Activated naive CD4-positive, alpha-beta T cell treated with anti-CD3 and anti-CD28 coated beads for 36 hours (primary cell): Measurements from ENCODE around the gene SYDE2. TPM values are rescaled to one million over a fixed set of nuclear protein-coding genes. Genes with fewer than 3 reads are reported as not detected.
"Not testable (repeated sequence)": the region's sequence is repeated elsewhere in the genome, so short reads cannot be mapped to it uniquely, and the experiment has no call there.

Experiments used
- CTCF ChIA-PET: fragments of 350-600 bp; sonication (Branson Sonifier 250); formaldehyde crosslinking; loops from one replicate; lab custom pipeline; 2021; ENCODE audit warnings: antibody characterized with exemption; lab: Charles Lee
- DNase-seq: peaks from one replicate; pipeline ENCODE4 v3.0.0-alpha.2; 2020
- H3K27ac Mint-ChIP-seq: one replicate; pipeline ENCODE4 v1.8.0; 2021; ENCODE audit warnings: mild to moderate bottlenecking, mixed read lengths
- H3K27me3 Mint-ChIP-seq: one replicate; pipeline ENCODE4 v1.8.0; 2021; ENCODE audit warnings: low read depth, mixed read lengths
- H3K36me3 Mint-ChIP-seq: one replicate; pipeline ENCODE4 v1.8.0; 2021; ENCODE audit warnings: low read depth, mixed read lengths
- H3K4me1 Mint-ChIP-seq: one replicate; pipeline ENCODE4 v1.8.0; 2021; ENCODE audit warnings: low read depth, mixed read lengths
- H3K4me3 Mint-ChIP-seq: one replicate; pipeline ENCODE4 v1.8.0; 2021; ENCODE audit warnings: mild to moderate bottlenecking, moderate library complexity, mixed read lengths
- H3K9me3 Mint-ChIP-seq: one replicate; pipeline ENCODE4 v1.8.0; 2021; ENCODE audit warnings: mixed read lengths
- intact Hi-C: fragments of 100-400 bp; cut with micrococcal nuclease; formaldehyde crosslinking; loops from one replicate; pipeline ENCODE4 v1.15.1; 2023
- total RNA-seq, 2 experiments: library from RNA; stranded (reverse); gene quantifications; one replicate each; pipeline ENCODE4 v1.2.3, GENCODE V29; 2021

Gene SYDE2
- total RNA-seq, 2 experiments from 2014 or later: 4.4 to 5.1 TPM

DNA sequence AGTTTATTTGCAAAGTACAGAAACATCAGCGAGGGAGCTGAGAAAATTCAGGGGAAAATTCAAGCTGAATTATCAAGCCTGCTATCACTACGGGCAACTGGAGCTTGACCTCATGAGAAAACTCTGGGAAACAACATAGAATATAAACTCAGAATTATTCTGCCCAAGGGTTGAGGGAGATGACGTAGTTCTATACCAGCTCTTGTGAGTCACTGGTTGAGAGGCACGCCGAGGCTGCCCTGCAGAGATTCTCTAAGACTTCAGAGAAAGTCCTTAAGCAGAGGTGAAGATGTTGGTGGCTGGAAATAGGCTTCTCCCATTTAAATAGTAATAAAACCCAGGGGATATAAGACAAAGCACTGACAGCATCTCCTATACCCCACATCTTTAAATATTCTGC lies 12.3 kb downstream of the SYDE2 start:
- CTCF ChIA-PET: no interaction called here
- H3K36me3 Mint-ChIP-seq: peaks cover 18% of the 10 kb centered on the region
- no peak for DNase-seq
- H3K27ac Mint-ChIP-seq: no peak overlapping the region
- no peak overlapping the region for H3K4me3 Mint-ChIP-seq
- H3K4me1 Mint-ChIP-seq: peaks cover 2% of the 10 kb centered on the region
- H3K27me3 Mint-ChIP-seq: no peaks in the 10 kb centered on the region
- intact Hi-C loops: no loop called here
- no peaks in the 10 kb centered on the region for H3K9me3 Mint-ChIP-seq

- CTCF ChIA-PET, H3K27ac Mint-ChIP-seq, intact Hi-C loops, H3K27me3 Mint-ChIP-seq, DNase-seq, H3K4me3 Mint-ChIP-seq, H3K9me3 Mint-ChIP-seq, H3K4me1 Mint-ChIP-seq: not testable (repeated sequence)
- peaks cover 26% of the 10 kb centered on the region for H3K36me3 Mint-ChIP-seq
These were observed 13.8 kb downstream of the SYDE2 start for GRCh38 chr1:85187021-85187420.

DNA sequence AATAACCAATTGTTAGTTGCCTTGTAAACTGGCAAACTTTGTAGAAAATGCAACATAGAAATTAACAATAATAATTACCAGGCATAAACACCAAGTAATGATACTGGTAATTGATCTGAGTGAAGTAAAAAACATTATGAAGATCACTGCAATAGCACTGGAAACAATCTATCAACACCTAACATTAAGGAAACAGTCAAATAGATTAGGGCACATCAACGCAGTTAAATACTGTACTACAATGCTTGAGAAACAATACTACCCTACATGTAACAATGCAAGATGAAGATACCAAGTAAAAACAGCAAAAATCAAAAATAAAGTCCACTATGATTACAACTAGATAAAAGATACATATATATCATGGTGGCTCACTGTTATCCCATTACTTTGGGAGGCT lies 16.6 kb downstream of the SYDE2 start:
- Mint-ChIP-seq H3K27me3 (no peaks in the 10 kb centered on the region), H3K4me1 (peaks cover 11% of the 10 kb centered on the region), H3K9me3 (no peaks in the 10 kb centered on the region), H3K4me3 (no peak overlapping the region), H3K27ac (no peak overlapping the region), H3K36me3 (peaks cover 18% of the 10 kb centered on the region)
- intact Hi-C loops: no loop called here
- no peak for DNase-seq
- CTCF ChIA-PET: no interaction called here

DNA sequence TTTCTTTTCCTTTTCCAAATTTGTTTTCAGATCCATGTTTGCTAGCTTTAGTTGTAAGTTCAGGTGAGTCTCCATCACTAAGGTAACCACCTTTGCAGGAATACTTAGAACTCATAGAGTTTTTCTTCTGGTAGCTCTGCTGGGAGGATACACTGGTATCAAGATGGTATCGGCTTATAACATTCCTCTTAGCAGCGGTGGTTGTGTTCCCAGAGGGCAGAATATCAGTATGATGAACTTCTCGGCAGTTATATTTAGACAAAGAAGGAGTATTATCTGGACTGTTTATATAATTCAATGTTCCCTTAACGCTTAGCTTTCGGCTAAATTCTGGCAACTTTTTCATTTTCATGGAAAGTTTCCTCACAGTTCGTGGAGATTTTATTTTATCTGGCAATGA lies 18.1 kb downstream of the SYDE2 start:
- no peak for DNase-seq
- peaks cover 9% of the 10 kb centered on the region for H3K36me3 Mint-ChIP-seq
- H3K27me3 Mint-ChIP-seq: no peaks in the 10 kb centered on the region
- H3K4me1 Mint-ChIP-seq: peaks cover 15% of the 10 kb centered on the region
- no peaks in the 10 kb centered on the region for H3K9me3 Mint-ChIP-seq
- no peak overlapping the region for H3K27ac Mint-ChIP-seq
- CTCF ChIA-PET: interaction anchor here (1.3 kb wide), 1 partner anchor 72 kb away, joined by 4 read pairs; no protein-coding TSS in a partner anchor
- no peak overlapping the region for H3K4me3 Mint-ChIP-seq
- intact Hi-C loops: no loop called here

- CTCF ChIA-PET: interaction anchor here (1.0 to 1.2 kb wide), 3 partner anchors 73 to 236 kb away, joined by 3 to 4 read pairs (median 4); partner anchors contain the start of gene C1orf52
- no peak for DNase-seq
- Mint-ChIP-seq H3K4me3 (no peak overlapping the region), H3K36me3 (peaks cover 20% of the 10 kb centered on the region), H3K27ac (no peak overlapping the region), H3K4me1 (peaks cover 15% of the 10 kb centered on the region), H3K9me3 (no peaks in the 10 kb centered on the region), H3K27me3 (no peaks in the 10 kb centered on the region)
- intact Hi-C loops: no loop called here
These were observed 19.9 kb downstream of the SYDE2 start for GRCh38 chr1:85180869-85181268.

GRCh38 chr1:85179522-85179921 lies 21.3 kb downstream of the SYDE2 start:
- DNase-seq: no peak
- Mint-ChIP-seq H3K27me3 (no peaks in the 10 kb centered on the region), H3K36me3 (peaks cover 20% of the 10 kb centered on the region), H3K9me3 (no peaks in the 10 kb centered on the region), H3K27ac (no peak overlapping the region), H3K4me1 (peaks cover 15% of the 10 kb centered on the region), H3K4me3 (no peak overlapping the region)
- intact Hi-C loops: no loop called here
- CTCF ChIA-PET: no interaction called here

GRCh38 chr1:85178396-85178795 lies 22.4 kb downstream of the SYDE2 start:
- intact Hi-C loops: no loop called here
- H3K36me3 Mint-ChIP-seq: peaks cover 20% of the 10 kb centered on the region
- H3K27me3 Mint-ChIP-seq: no peaks in the 10 kb centered on the region
- no peak overlapping the region for H3K27ac Mint-ChIP-seq
- no peak for DNase-seq
- no peak overlapping the region for H3K4me3 Mint-ChIP-seq
- no peaks in the 10 kb centered on the region for H3K9me3 Mint-ChIP-seq
- peaks cover 15% of the 10 kb centered on the region for H3K4me1 Mint-ChIP-seq
- CTCF ChIA-PET: interaction anchor here (0.9 kb wide), 1 partner anchor 234 kb away, joined by 3 read pairs; no protein-coding TSS in a partner anchor

- no peak overlapping the region for H3K4me3 Mint-ChIP-seq
- peaks cover 11% of the 10 kb centered on the region for H3K36me3 Mint-ChIP-seq
- DNase-seq: no peak
- intact Hi-C loops: no loop called here
- CTCF ChIA-PET: no interaction called here
- no peak overlapping the region for H3K27ac Mint-ChIP-seq
- no peaks in the 10 kb centered on the region for H3K27me3 Mint-ChIP-seq
- no peaks in the 10 kb centered on the region for H3K9me3 Mint-ChIP-seq
- H3K4me1 Mint-ChIP-seq: peaks cover 21% of the 10 kb centered on the region
These were observed 26.3 kb downstream of the SYDE2 start for GRCh38 chr1:85174503-85174902.

GRCh38 chr1:85172684-85173337 lies 28.0 kb downstream of the SYDE2 start:
- H3K9me3 Mint-ChIP-seq: no peaks in the 10 kb centered on the region
- CTCF ChIA-PET: interaction anchor here (1.6 kb wide), 1 partner anchor 228 kb away, joined by 3 read pairs; no protein-coding TSS in a partner anchor
- DNase-seq: no peak
- intact Hi-C loops: no loop called here
- H3K27ac Mint-ChIP-seq: no peak overlapping the region
- no peaks in the 10 kb centered on the region for H3K27me3 Mint-ChIP-seq
- peaks cover 13% of the 10 kb centered on the region for H3K36me3 Mint-ChIP-seq
- no peak overlapping the region for H3K4me3 Mint-ChIP-seq
- H3K4me1 Mint-ChIP-seq: peaks cover 14% of the 10 kb centered on the region

DNA sequence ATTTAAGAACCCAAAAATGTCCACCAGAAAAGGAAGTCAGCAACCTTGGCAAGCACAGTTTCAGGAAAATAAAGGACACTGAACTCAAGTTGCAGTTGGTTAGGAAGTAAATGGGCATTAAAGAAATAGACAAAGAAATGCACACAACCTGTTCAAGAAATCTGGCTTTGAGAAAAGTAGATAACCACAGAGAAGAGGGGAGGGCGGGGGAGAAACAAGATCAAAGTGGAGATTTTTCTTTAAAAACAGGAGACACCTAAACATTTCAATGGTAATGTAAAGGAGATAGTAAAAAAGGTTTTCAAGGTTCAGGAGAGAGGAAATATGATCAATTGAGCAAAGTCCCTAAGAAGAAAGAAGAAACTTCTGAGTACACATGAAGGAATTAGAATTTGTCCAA lies 29.1 kb downstream of the SYDE2 start:
- no peak overlapping the region for H3K4me3 Mint-ChIP-seq
- intact Hi-C loops: no loop called here
- no peak overlapping the region for H3K27ac Mint-ChIP-seq
- CTCF ChIA-PET: no interaction called here
- no peak for DNase-seq
- H3K27me3 Mint-ChIP-seq: no peaks in the 10 kb centered on the region
- H3K36me3 Mint-ChIP-seq: peaks cover 4% of the 10 kb centered on the region
- H3K9me3 Mint-ChIP-seq: no peaks in the 10 kb centered on the region
- H3K4me1 Mint-ChIP-seq: peaks cover 14% of the 10 kb centered on the region

- intact Hi-C loops: no loop called here
- DNase-seq: no peak
- Mint-ChIP-seq H3K9me3 (no peaks in the 10 kb centered on the region), H3K27ac (no peak overlapping the region), H3K36me3 (peaks cover 7% of the 10 kb centered on the region), H3K27me3 (no peaks in the 10 kb centered on the region), H3K4me3 (no peak overlapping the region), H3K4me1 (peaks cover 14% of the 10 kb centered on the region)
- CTCF ChIA-PET: interaction anchor here (1.7 kb wide), 1 partner anchor 224 kb away, joined by 4 read pairs; no protein-coding TSS in a partner anchor
These were observed 31.9 kb downstream of the SYDE2 start for GRCh38 chr1:85168884-85169283.

DNA sequence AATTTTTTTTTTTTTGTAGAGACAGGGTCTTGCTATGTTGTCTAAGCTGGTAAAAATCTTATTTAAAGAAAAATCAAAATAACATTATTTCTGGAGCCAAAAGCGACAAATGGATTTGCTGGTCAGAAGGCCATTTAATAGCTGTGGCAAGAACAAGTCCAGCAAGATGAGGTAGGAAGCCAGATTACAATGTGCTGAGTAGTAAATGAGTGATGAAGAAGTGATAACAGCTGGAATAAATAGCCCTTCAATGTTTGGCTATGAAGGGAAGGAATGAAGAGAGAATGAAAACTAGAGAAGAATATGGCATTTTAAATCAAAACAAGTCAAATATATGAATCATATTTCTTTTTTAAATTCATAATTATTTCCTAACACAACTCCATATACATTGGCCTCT lies 34.5 kb downstream of the SYDE2 start:
- no peak for DNase-seq
- intact Hi-C loops: no loop called here
- Mint-ChIP-seq H3K27me3 (no peaks in the 10 kb centered on the region), H3K4me1 (peaks cover 6% of the 10 kb centered on the region), H3K27ac (no peak overlapping the region), H3K4me3 (no peak overlapping the region), H3K9me3 (no peaks in the 10 kb centered on the region), H3K36me3 (peaks cover 11% of the 10 kb centered on the region)
- CTCF ChIA-PET: interaction anchor here (1.3 kb wide), 1 partner anchor 88 kb away, joined by 5 read pairs; no protein-coding TSS in a partner anchor

DNA sequence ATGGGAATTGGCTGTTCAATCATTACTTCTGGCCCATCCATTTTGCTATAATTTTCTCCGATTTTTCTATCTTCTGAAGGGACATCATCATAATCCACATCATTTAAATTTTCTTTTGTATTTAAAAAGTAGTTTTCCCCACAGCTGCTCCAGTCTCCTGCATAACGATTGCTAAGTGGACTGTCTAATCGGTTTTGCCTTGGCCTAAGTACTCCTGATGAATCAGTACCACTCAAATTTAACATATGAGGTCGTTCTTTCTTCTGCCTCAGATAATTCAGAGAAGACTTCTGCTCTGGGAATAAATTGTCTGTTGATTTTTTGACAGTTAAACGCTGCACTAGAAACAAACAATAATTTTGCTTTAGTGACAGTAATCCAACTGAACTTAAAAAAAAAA lies 41.9 kb downstream of the SYDE2 start:
- Mint-ChIP-seq H3K4me3 (no peak overlapping the region), H3K27ac (no peak overlapping the region), H3K27me3 (no peaks in the 10 kb centered on the region), H3K36me3 (peaks cover 4% of the 10 kb centered on the region), H3K9me3 (no peaks in the 10 kb centered on the region), H3K4me1 (no peaks in the 10 kb centered on the region)
- DNase-seq: no peak
- CTCF ChIA-PET: no interaction called here
- intact Hi-C loops: no loop called here
